Pancreas (tissue), 10 donors: ENCODE data around the gene RGL2. TPM values are rescaled to one million over a fixed set of nuclear protein-coding genes. Genes with fewer than 3 reads are reported as not detected.
"Not testable (repeated sequence)": the region's sequence is repeated elsewhere in the genome, so short reads cannot be mapped to it uniquely, and the experiment has no call there.

Experiments used
- ATAC-seq, 4 donors: fragments of 200-7000 bp; cut with Tn5 transposase; one replicate each; pipeline versions ENCODE4 v1.8.0 to v1.9.1; 2020; ENCODE audit warnings: mild to moderate bottlenecking in 4 of 4, moderate library complexity in 4 of 4
- DNase-seq, 6 donors: peaks; one replicate each; pipeline ENCODE4 v3.0.0-alpha.2; 2020
- FAIRE-seq: peaks from 2 replicates; lab custom pipeline; 2012; peaks lifted over from hg19 to GRCh38; lab: Jason Lieb, UNC
- H3K27ac ChIP-seq, 4 donors: fragments of 200-600 bp; sonication (generic); 1 replicate in 3 of 4; 2 replicates in 1 of 4; pipeline versions ENCODE4 v1.5.0 to v1.8.0; 2020
- H3K27me3 ChIP-seq, 4 donors: fragments of 200-600 bp; one replicate each; pipeline ENCODE4 v1.8.0; 2021
- H3K36me3 ChIP-seq, 3 donors: fragments of 200-600 bp; sonication (generic) in 1 of 3; one replicate each; pipeline versions ENCODE4 v1.5.0 to v1.8.0; 2020 to 2021
- H3K4me1 ChIP-seq, 3 donors: fragments of 200-600 bp; one replicate each; pipeline ENCODE4 v1.8.0; 2021
- H3K4me3 ChIP-seq, 4 donors: fragments of 200-600 bp; sonication (generic) in 2 of 4; one replicate each; pipeline versions ENCODE4 v1.5.0 to v1.8.0; 2020 to 2021
- H3K9me3 ChIP-seq, 4 donors: fragments of 200-600 bp; one replicate each; pipeline ENCODE4 v1.8.0; 2021
- CTCF ChIP-seq, 4 donors: fragments of 200-600 bp; sonication (generic) in 3 of 4; IDR thresholded peaks; one replicate each; pipeline versions ENCODE4 v1.5.0 to v1.8.0; 2021; ENCODE audit warnings: antibody characterized with exemption in 4 of 4
- WGBS, 2 donors: extraction: QIAGEN DNeasy Blood & Tissue Kit; methylation state at CpG; one replicate each; pipeline ENCODE4 v1.1.7; 2013; 5-methylcytosine and 5-hydroxymethylcytosine counted together
- intact Hi-C, 3 donors: fragments of 100-400 bp; cut with DNase I; formaldehyde crosslinking; loops; one replicate each; pipeline versions ENCODE4 v1.11.1 to v1.14.2; 2022
- polyA plus RNA-seq, 2 donors: library from polyadenylated mRNA; stranded (reverse); fragments of 200-250 nt; gene quantifications; one replicate each; pipeline ENCODE4 v1.2.3, GENCODE V29; 2013
- total RNA-seq, 6 donors: library from RNA; stranded (reverse); fragmentation: NEBNext Ultra II Directional in 4 of 6; extraction: Animal tissue kit (Norgen Biotek cat#: 25700) in 4 of 6; gene quantifications; one replicate each; pipeline versions ENCODE4 v1.2.1 to v1.2.4, GENCODE V29; 2021 to 2023
- donor health status: healthy with polysubstance abuse.
- donor health status: DM: no; HTN: no; CAD: no; lungs with moderate emphysema.
- donor health status: DM: no; HTN: no; CAD: no.
- donor health status: control.
- donor health status: control.
- donor health status: Bipolar disorder and iron deficiency.
- donor health status: DM: yes; HTN: yes; CAD: no.
- donor health status: DM: no; HTN: no; CAD: no.
- donor health status: DM: no; HTN: no; CAD: no.
- donor health status: DM: yes; HTN: yes; CAD: no.

Gene RGL2
- total and polyA plus RNA-seq, 8 donors, result 24.5 to 121 (median 32.1) TPM

GRCh38 chr6:33271117-33271467 is 27.6 kb downstream of the RGL2 start:
- peak; percentile 16 to 31 (median 26) for ATAC-seq
- intact Hi-C loops, result no loop called here
- peaks cover 0 to 39% (median 30%) of the 10 kb centered on the region in 3 donors for H3K36me3 ChIP-seq
- WGBS, 2 donors, result 1 to 3% methylated on average over 7 of the region's 7 CpGs
- H3K9me3 ChIP-seq, result no peaks in the 10 kb centered on the region
- TF ChIP-seq CTCF (IDR thresholded peaks at IDR 0.05), result no peak
- no peaks in the 10 kb centered on the region for H3K27me3 ChIP-seq
- FAIRE-seq, result no peak
- DNase-seq, result no peak
- peaks cover 22 to 29% (median 23%) of the 10 kb centered on the region in 3 donors for H3K4me1 ChIP-seq
- peak overlapping the region; percentile 75 to 89 (median 82) for H3K4me3 ChIP-seq
- peak overlapping the region; percentile 81 to 93 (median 92) for H3K27ac ChIP-seq

- FAIRE-seq (no peak), ATAC-seq (no peak), DNase-seq (no peak)
- Histone ChIP-seq H3K4me1 (no peaks in the 10 kb centered on the region), H3K27me3 (no peaks in the 10 kb centered on the region), H3K9me3 (no peaks in the 10 kb centered on the region), H3K27ac (no peak overlapping the region), H3K36me3 (peaks cover 0 to 36% (median 23%) of the 10 kb centered on the region in 3 donors), H3K4me3 (no peak overlapping the region)
- intact Hi-C loops, result no loop called here
- WGBS, 2 donors, result 83 to 91% methylated on average over 7 of the region's 7 CpGs
- TF ChIP-seq CTCF (IDR thresholded peaks at IDR 0.05), result no peak
Measured at GRCh38 chr6:33264015-33264414, 34.7 kb downstream of the RGL2 start.

- 89 to 93% methylated on average over 3 of the region's 3 CpGs for WGBS, 2 donors
- H3K9me3 ChIP-seq, intact Hi-C loops, H3K27ac ChIP-seq, ATAC-seq, H3K27me3 ChIP-seq, FAIRE-seq, DNase-seq, H3K4me1 ChIP-seq, H3K4me3 ChIP-seq: not testable (repeated sequence)
- H3K36me3 ChIP-seq, result peaks cover 0 to 25% (median 13%) of the 10 kb centered on the region in 3 donors
Measured at GRCh38 chr6:33262490-33262889, 36.3 kb downstream of the RGL2 start.

- ATAC-seq, result peak in 1 of 4 donors; percentile 15
- intact Hi-C loops, result no loop called here
- TF ChIP-seq CTCF (IDR thresholded peaks at IDR 0.05), result no peak
- DNase-seq, result no peak
- no peaks in the 10 kb centered on the region for H3K9me3 ChIP-seq
- no peak for FAIRE-seq
- H3K4me1 ChIP-seq, result no peaks in the 10 kb centered on the region
- H3K27ac ChIP-seq, result no peak overlapping the region
- WGBS, 2 donors, result 59% methylated on average over 5 of the region's 5 CpGs
- peaks cover 0 to 9% (median 7%) of the 10 kb centered on the region in 3 donors for H3K36me3 ChIP-seq
- H3K27me3 ChIP-seq, result no peaks in the 10 kb centered on the region
- H3K4me3 ChIP-seq, result no peak overlapping the region
Measured at GRCh38 chr6:33259032-33259431, 39.7 kb downstream of the RGL2 start.

- FAIRE-seq (no peak), ATAC-seq (no peak), DNase-seq (no peak)
- Histone ChIP-seq H3K36me3 (peaks cover 0 to 9% (median 5%) of the 10 kb centered on the region in 3 donors), H3K9me3 (no peaks in the 10 kb centered on the region), H3K4me3 (no peak overlapping the region), H3K27ac (no peak overlapping the region), H3K27me3 (no peaks in the 10 kb centered on the region), H3K4me1 (peaks cover 0 to 6% (median 0%) of the 10 kb centered on the region in 3 donors)
- intact Hi-C loops, result no loop called here
- no peak for TF ChIP-seq CTCF (IDR thresholded peaks at IDR 0.05)
- WGBS, 2 donors, result 91 to 95% methylated on average over 4 of the region's 4 CpGs
Measured at GRCh38 chr6:33254591-33254990, 44.2 kb downstream of the RGL2 start.
